Right atrium auricular region (tissue), 2 donors: ENCODE measurements around the gene LDB2. TPM values are rescaled to one million over a fixed set of nuclear protein-coding genes. Genes with fewer than 3 reads are reported as not detected.

ENCODE experiments used
- DNase-seq: peaks from one replicate; pipeline ENCODE4 v3.0.0-alpha.2; 2019; ENCODE audit warnings: low spot score
- H3K27ac ChIP-seq, 2 donors: fragments of 200-600 bp; sonication (generic); 1 replicate in 1 of 2; 2 replicates in 1 of 2; pipeline ENCODE4 v1.5.1; 2016 to 2019
- H3K27me3 ChIP-seq, 2 donors: fragments of 200-600 bp; sonication (generic); one replicate each; pipeline versions ENCODE4 v1.5.1 to v1.6.0; 2017 to 2019
- H3K36me3 ChIP-seq: fragments of 200-600 bp; sonication (generic); one replicate; pipeline ENCODE4 v1.5.1; 2016
- H3K4me1 ChIP-seq, 2 donors: fragments of 200-600 bp; sonication (generic); one replicate each; pipeline versions ENCODE4 v1.5.1 to v1.6.0; 2017 to 2019
- H3K4me3 ChIP-seq, 2 donors: fragments of 200-600 bp; sonication (generic); 1 replicate in 1 of 2; 2 replicates in 1 of 2; pipeline ENCODE4 v1.5.1; 2017 to 2019; ENCODE audit warnings: mild to moderate bottlenecking in 1 of 2, moderate library complexity in 1 of 2
- H3K9me3 ChIP-seq, 2 donors: fragments of 200-600 bp; sonication (generic); one replicate each; pipeline ENCODE4 v1.5.1; 2019
- CTCF ChIP-seq, 2 donors: fragments of 200-600 bp; sonication (generic); IDR thresholded peaks; one replicate each; pipeline ENCODE4 v1.5.1; 2019; ENCODE audit warnings: antibody characterized with exemption in 2 of 2
- total RNA-seq, 2 donors: library from RNA; depleted of rRNA; stranded (reverse); fragments of >200 nt; gene quantifications; one replicate each; pipeline ENCODE4 v1.1.0, GENCODE V29; 2016

Gene LDB2
- total RNA-seq, 2 donors from 2014 or later, result 35.2 to 64.4 TPM

DNA sequence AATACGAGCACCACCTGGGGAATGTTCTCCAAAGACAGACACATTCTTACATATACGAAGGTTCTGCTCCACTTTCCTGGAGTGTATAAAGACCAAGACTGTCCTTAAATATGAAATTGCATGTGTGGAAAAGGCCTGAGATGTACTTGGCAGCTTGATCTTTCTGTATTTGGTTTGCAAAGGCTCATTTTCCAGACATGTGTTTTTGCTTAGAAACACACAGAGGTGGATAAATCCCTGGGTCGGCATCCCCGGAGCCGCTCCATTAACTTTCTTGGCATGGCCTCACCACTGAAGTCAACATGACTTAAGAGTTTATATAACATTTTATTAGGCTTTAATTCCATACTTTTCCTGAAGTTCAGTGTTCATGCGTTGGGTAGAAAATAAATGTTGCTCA, 239.4 kb downstream of the LDB2 start:
- TF ChIP-seq CTCF (IDR thresholded peaks at IDR 0.05), result no peak
- Histone ChIP-seq H3K27me3 (no peaks in the 10 kb centered on the region), H3K4me3 (no peak overlapping the region), H3K27ac (no peak overlapping the region), H3K9me3 (peaks cover 0 to 3% of the 10 kb centered on the region in 2 donors), H3K36me3 (no peaks in the 10 kb centered on the region), H3K4me1 (peaks cover 0 to 4% of the 10 kb centered on the region in 2 donors)
- DNase-seq, result no peak

GRCh38 chr4:16658183-16658582, 240.3 kb downstream of the LDB2 start:
- no peak for DNase-seq
- H3K4me1 ChIP-seq, result peaks cover 0 to 1% of the 10 kb centered on the region in 2 donors
- no peak overlapping the region for H3K4me3 ChIP-seq
- H3K27me3 ChIP-seq, result no peaks in the 10 kb centered on the region
- H3K27ac ChIP-seq, result no peak overlapping the region
- H3K9me3 ChIP-seq, result peaks cover 0 to 3% of the 10 kb centered on the region in 2 donors
- TF ChIP-seq CTCF (IDR thresholded peaks at IDR 0.05), result no peak
- H3K36me3 ChIP-seq, result no peaks in the 10 kb centered on the region

DNA sequence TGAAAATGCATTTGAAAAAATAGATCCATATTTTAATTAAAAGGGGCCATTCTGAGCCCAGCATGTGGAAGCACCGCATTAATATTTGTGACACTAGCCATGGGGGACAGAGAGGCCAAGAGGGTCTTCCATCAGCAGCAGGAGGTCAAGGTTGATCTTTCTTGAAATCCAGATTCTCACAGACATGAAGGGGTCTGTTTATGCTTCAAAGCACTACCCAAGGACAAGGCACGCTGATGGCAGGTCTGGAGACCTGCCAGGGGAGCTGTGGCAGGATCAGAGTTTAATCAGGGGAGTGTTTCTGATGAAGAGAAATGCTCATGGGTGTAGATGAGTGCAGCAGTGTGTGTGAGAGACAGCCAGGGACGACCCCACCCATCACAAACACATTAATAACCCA, 243.3 kb downstream of the LDB2 start:
- Histone ChIP-seq H3K4me3 (no peak overlapping the region), H3K27me3 (no peaks in the 10 kb centered on the region), H3K4me1 (peaks cover 0 to 6% of the 10 kb centered on the region in 2 donors), H3K27ac (no peak overlapping the region), H3K36me3 (no peaks in the 10 kb centered on the region), H3K9me3 (no peaks in the 10 kb centered on the region)
- DNase-seq, result no peak
- no peak for TF ChIP-seq CTCF (IDR thresholded peaks at IDR 0.05)

- H3K27me3 ChIP-seq, result no peaks in the 10 kb centered on the region
- H3K9me3 ChIP-seq, result no peaks in the 10 kb centered on the region
- H3K36me3 ChIP-seq, result no peaks in the 10 kb centered on the region
- H3K4me3 ChIP-seq, result no peak overlapping the region
- TF ChIP-seq CTCF (IDR thresholded peaks at IDR 0.05), result no peak
- no peak for DNase-seq
- H3K27ac ChIP-seq, result no peak overlapping the region
- H3K4me1 ChIP-seq, result peaks cover 0 to 6% of the 10 kb centered on the region in 2 donors
These were observed 245.6 kb downstream of the LDB2 start for GRCh38 chr4:16652732-16653305.

DNA sequence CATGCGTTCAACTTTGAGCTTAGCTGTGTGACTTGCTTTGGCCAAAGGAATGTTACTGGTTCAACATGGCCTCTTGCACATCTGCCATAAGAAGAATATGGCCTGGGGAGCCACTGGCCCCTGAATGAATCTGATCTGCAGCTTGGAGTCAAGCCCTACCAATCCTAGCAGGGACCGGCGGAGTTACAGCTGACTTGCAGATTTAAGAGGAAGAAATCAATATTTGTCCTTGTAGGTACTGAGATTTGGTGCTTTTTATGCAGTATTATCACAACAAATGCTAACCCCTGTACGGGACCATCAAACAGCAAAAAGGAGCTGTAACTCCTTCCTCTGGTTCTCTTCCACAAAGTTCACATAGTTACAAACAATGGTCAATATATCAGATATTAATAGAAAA, 252.0 kb downstream of the LDB2 start:
- Histone ChIP-seq H3K36me3 (no peaks in the 10 kb centered on the region), H3K4me3 (no peak overlapping the region), H3K27ac (no peak overlapping the region), H3K4me1 (no peaks in the 10 kb centered on the region), H3K27me3 (no peaks in the 10 kb centered on the region), H3K9me3 (no peaks in the 10 kb centered on the region)
- no peak for DNase-seq
- TF ChIP-seq CTCF (IDR thresholded peaks at IDR 0.05), result no peak

GRCh38 chr4:16643893-16644292, 254.6 kb downstream of the LDB2 start:
- Histone ChIP-seq H3K4me3 (no peak overlapping the region), H3K27ac (no peak overlapping the region), H3K36me3 (no peaks in the 10 kb centered on the region), H3K27me3 (no peaks in the 10 kb centered on the region), H3K4me1 (no peaks in the 10 kb centered on the region), H3K9me3 (no peaks in the 10 kb centered on the region)
- no peak for TF ChIP-seq CTCF (IDR thresholded peaks at IDR 0.05)
- DNase-seq, result no peak
